HT1080 (cell line): ENCODE data around the gene MTARC2. TPM values are rescaled to one million over a fixed set of nuclear protein-coding genes. Genes with fewer than 3 reads are reported as not detected.
"Not testable (repeated sequence)": the region's sequence is repeated elsewhere in the genome, so short reads cannot be mapped to it uniquely, and the experiment has no call there.

Experiments used
- DNase-seq: peaks from one replicate; pipeline ENCODE4 v3.0.0-alpha.2; 2015; ENCODE audit warnings: low read depth
- total RNA-seq: library from RNA; depleted of rRNA; stranded (reverse); fragments of >200 nt; shearing (Covaris generic); gene quantifications from 2 replicates; pipeline ENCODE4 v1.2.3, GENCODE V29; 2014

Gene MTARC2
- total RNA-seq, 1 experiment from 2014 or later = 2.7 TPM

- no peak for DNase-seq
Observed at GRCh38 chr1:220732137-220732536, 16.0 kb upstream of the MTARC2 start.

- DNase-seq = no peak
Observed at GRCh38 chr1:220732621-220733020, 15.5 kb upstream of the MTARC2 start.

GRCh38 chr1:220733086-220733601 is 15.0 kb upstream of the MTARC2 start:
- peak; percentile 86 for DNase-seq

- peak; percentile 59 for DNase-seq
Observed at GRCh38 chr1:220734571-220735326, 13.4 kb upstream of the MTARC2 start.

- DNase-seq = not testable (repeated sequence)
Observed at GRCh38 chr1:220736283-220736682, 11.8 kb upstream of the MTARC2 start.

- DNase-seq = no peak
Observed at GRCh38 chr1:220741349-220741748, 6.8 kb upstream of the MTARC2 start.

GRCh38 chr1:220741825-220742224 is 6.3 kb upstream of the MTARC2 start:
- DNase-seq = no peak

GRCh38 chr1:220742520-220742919 is 5.6 kb upstream of the MTARC2 start:
- DNase-seq = no peak

GRCh38 chr1:220746851-220747250 is 1.3 kb upstream of the MTARC2 start:
- no peak for DNase-seq

GRCh38 chr1:220747437-220748088 is 559 bp upstream of the MTARC2 start:
- DNase-seq = no peak

- DNase-seq = no peak
Observed at GRCh38 chr1:220748936-220749335, 814 bp downstream of the MTARC2 start.

- no peak for DNase-seq
Observed at GRCh38 chr1:220750131-220750515, 2.0 kb downstream of the MTARC2 start.

- no peak for DNase-seq
Observed at GRCh38 chr1:220751111-220751510, 3.0 kb downstream of the MTARC2 start.

GRCh38 chr1:220754212-220754917 is 6.2 kb downstream of the MTARC2 start:
- no peak for DNase-seq

- no peak for DNase-seq
Observed at GRCh38 chr1:220754918-220755295, 6.8 kb downstream of the MTARC2 start.

GRCh38 chr1:220755309-220755708 is 7.2 kb downstream of the MTARC2 start:
- no peak for DNase-seq

- DNase-seq = no peak
Observed at GRCh38 chr1:220757441-220757840, 9.3 kb downstream of the MTARC2 start.

- DNase-seq = no peak
Observed at GRCh38 chr1:220759147-220759546, 11.0 kb downstream of the MTARC2 start.

- no peak for DNase-seq
Observed at GRCh38 chr1:220761688-220762427, 13.7 kb downstream of the MTARC2 start.

GRCh38 chr1:220764757-220765156 is 16.6 kb downstream of the MTARC2 start:
- no peak for DNase-seq

- DNase-seq = no peak
Observed at GRCh38 chr1:220767312-220768125, 19.4 kb downstream of the MTARC2 start.
